Endothelial cell of umbilical vein (primary cell): ENCODE measurements around the gene ZNF804B. TPM values are rescaled to one million over a fixed set of nuclear protein-coding genes. Genes with fewer than 3 reads are reported as not detected.

Experiments used
- BruUV-seq: library from RNA; stranded (reverse); fragments of 400-500 nt; replicated peaks from 2 replicates; lab custom pipeline; 2021; lab: Mats Ljungman, UMichigan
- CTCF ChIA-PET: fragments of 300-600, 350-600 bp; sonication (Branson Sonifier 250); formaldehyde crosslinking; loops from one replicate; lab custom pipeline; 2021; ENCODE audit warnings: antibody characterized with exemption, inconsistent platforms; lab: Charles Lee
- POLR2A ChIA-PET: fragments of 300-600, 350-600 bp; sonication (Branson Sonifier 250); formaldehyde crosslinking; loops from one replicate; lab custom pipeline; 2021; ENCODE audit warnings: antibody characterized with exemption, inconsistent platforms; lab: Charles Lee
- DNase-seq: peaks from one replicate; pipeline ENCODE4 v3.0.0-alpha.2; 2011; ENCODE audit warnings: low read depth, low spot score
- FAIRE-seq: peaks from 2 replicates; lab custom pipeline; 2011; peaks lifted over from hg19 to GRCh38; lab: Jason Lieb, UNC
- H2AFZ ChIP-seq: 2 replicates; pipeline ENCODE4 v1.6.0; 2012; ENCODE audit warnings: low read depth, low read length, control low read depth, inconsistent platforms
- H3K27ac ChIP-seq: 2 replicates; pipeline ENCODE4 v1.5.1; 2011; ENCODE audit warnings: low read depth, mild to moderate bottlenecking, control low read depth, low read length, moderate library complexity; ENCODE audit not compliant: insufficient read depth
- H3K27me3 ChIP-seq, 2 experiments: 2 replicates each; pipeline versions ENCODE4 v1.6.0 to v1.6.1; 2011; ENCODE audit warnings: low read length in 2 of 2, mixed read lengths in 1 of 2; ENCODE audit not compliant: control insufficient read depth in 2 of 2, insufficient read depth in 2 of 2
- H3K36me3 ChIP-seq, 2 experiments: 2 replicates in 1 of 2; 3 replicates in 1 of 2; pipeline ENCODE4 v1.5.1; 2011; ENCODE audit warnings: low read length in 2 of 2, mild to moderate bottlenecking in 1 of 2, moderate library complexity in 1 of 2; ENCODE audit not compliant: control insufficient read depth in 2 of 2, insufficient read depth in 2 of 2; ENCODE audit errors: extremely low read depth in 1 of 2
- H3K4me1 ChIP-seq: 3 replicates; pipeline ENCODE4 v1.5.1; 2011; ENCODE audit warnings: mild to moderate bottlenecking, low read length; ENCODE audit not compliant: control insufficient read depth, insufficient read depth; ENCODE audit errors: extremely low read depth
- H3K4me2 ChIP-seq: 2 replicates; pipeline ENCODE4 v1.6.1; 2011; ENCODE audit warnings: low read length, control low read depth, mixed read lengths; ENCODE audit not compliant: insufficient read depth
- H3K4me3 ChIP-seq, 3 experiments: fragments of 200-600 bp in 1 of 3; sonication (generic), shearing (Covaris generic) in 1 of 3; replicated peaks in 1 of 3; 2 replicates each; pipeline ENCODE4 v1.5.1; 2011 to 2016; ENCODE audit warnings: control low read depth in 3 of 3, low read length in 3 of 3, mild to moderate bottlenecking in 2 of 3, inconsistent platforms in 1 of 3, low read depth in 1 of 3, moderate library complexity in 1 of 3; ENCODE audit not compliant: insufficient read depth in 1 of 3
- H3K79me2 ChIP-seq: 2 replicates; pipeline ENCODE4 v1.6.0; 2012; ENCODE audit warnings: low read length, inconsistent platforms; ENCODE audit not compliant: control insufficient read depth, insufficient read depth
- H3K9ac ChIP-seq: replicated peaks from 2 replicates; pipeline ENCODE3; 2011; ENCODE audit warnings: low read length, control low read depth; ENCODE audit not compliant: insufficient read depth; ENCODE audit errors: extremely low read depth
- H3K9me1 ChIP-seq: replicated peaks from 3 replicates; pipeline ENCODE4 v1.6.0; 2011; ENCODE audit warnings: mild to moderate bottlenecking, low read length; ENCODE audit not compliant: control insufficient read depth, insufficient read depth; ENCODE audit errors: extremely low read depth
- H3K9me3 ChIP-seq: replicated peaks from 2 replicates; pipeline ENCODE4 v1.5.1; 2012; ENCODE audit warnings: low read length, inconsistent platforms; ENCODE audit not compliant: control insufficient read depth, insufficient read depth
- H4K20me1 ChIP-seq: replicated peaks from 2 replicates; pipeline ENCODE3; 2011; ENCODE audit warnings: mild to moderate bottlenecking, low read length; ENCODE audit not compliant: control insufficient read depth, insufficient read depth; ENCODE audit errors: extremely low read depth
- CTCF ChIP-seq, 2 donors: IDR thresholded peaks; 1 replicate in 1 of 2; 2 replicates in 1 of 2; pipeline ENCODE4 v1.5.1; 2011; ENCODE audit warnings: low read length in 2 of 2, mild to moderate bottlenecking in 2 of 2, moderate library complexity in 2 of 2, control low read depth in 1 of 2, inconsistent platforms in 1 of 2, low read depth in 1 of 2; ENCODE audit not compliant: insufficient read depth in 1 of 2; ENCODE audit errors: extremely low read depth in 1 of 2
- EZH2 ChIP-seq: IDR thresholded peaks from 2 replicates; pipeline ENCODE4 v1.6.1; 2012; ENCODE audit warnings: borderline replicate concordance, low read depth, mild to moderate bottlenecking, moderate library complexity, low read length, inconsistent platforms; ENCODE audit not compliant: severe bottlenecking
- FOS ChIP-seq: IDR thresholded peaks from 2 replicates; pipeline ENCODE4 v1.6.1; 2011; ENCODE audit warnings: mild to moderate bottlenecking, low read length, moderate library complexity, borderline replicate concordance; ENCODE audit not compliant: insufficient read depth
- GATA2 ChIP-seq: IDR thresholded peaks from 2 replicates; pipeline ENCODE4 v1.7.0; 2011; ENCODE audit warnings: low read depth, mild to moderate bottlenecking, moderate library complexity, mixed read lengths, low read length; ENCODE audit not compliant: insufficient read length, insufficient read depth
- JUN ChIP-seq: IDR thresholded peaks from 2 replicates; pipeline ENCODE4 v1.6.1; 2011; ENCODE audit warnings: borderline replicate concordance, low read depth; ENCODE audit not compliant: insufficient read length, insufficient read depth
- MAX ChIP-seq: IDR thresholded peaks from 2 replicates; pipeline ENCODE4 v1.6.1; 2011; ENCODE audit not compliant: insufficient read depth, insufficient read length
- MYC ChIP-seq: IDR thresholded peaks from one replicate; pipeline ENCODE4 v1.6.1; 2011; ENCODE audit warnings: mild to moderate bottlenecking, low read depth, low read length
- POLR2A ChIP-seq: IDR thresholded peaks from 2 replicates; pipeline ENCODE4 v1.6.1; 2012; ENCODE audit warnings: low read depth, mild to moderate bottlenecking, control low read depth, low read length
- POLR2AphosphoS5 ChIP-seq: IDR thresholded peaks from 2 replicates; pipeline ENCODE4 v1.6.1; 2012; ENCODE audit warnings: low read depth, mild to moderate bottlenecking, control low read depth, low read length, moderate library complexity; ENCODE audit not compliant: insufficient read depth
- dilution Hi-C: fragments of 300-500 bp; cut with MboI; formaldehyde crosslinking; loops from one replicate; pipeline ENCODE4 v1.15.0; 2019; ENCODE audit warnings: low sequenced_read_pairs; ENCODE audit not compliant: extremely low pct_ligation_motif_present
- intact Hi-C: fragments of 100-400 bp; cut with micrococcal nuclease; formaldehyde crosslinking; loops from one replicate; pipeline ENCODE4 v1.10.0; 2022
- polyA plus RNA-seq, 4 experiments: library from polyadenylated mRNA; depleted of rRNA in 3 of 4; stranded (reverse) in 3 of 4; unstranded in 1 of 4; fragments of >200 nt; gene quantifications; 2 replicates each; pipeline versions ENCODE4 v1.2.1 to v1.2.3, GENCODE V29; 2011 to 2012; ENCODE audit warnings: missing spikeins in 1 of 4
- total RNA-seq: library from RNA; stranded (reverse); gene quantifications from 2 replicates; pipeline ENCODE4 v1.2.3, GENCODE V29; 2021

ZNF804B gene
- total and polyA plus RNA-seq, 2 donors (not counting 3 experiments of a cell fraction or from before 2014, with no cell fraction given) = not detected

GRCh38 chr7:88929719-88930118, 170.2 kb downstream of the ZNF804B start:
- H3K4me1 ChIP-seq = no peaks in the 10 kb centered on the region
- no peaks in the 10 kb centered on the region for H3K36me3 ChIP-seq
- FAIRE-seq (no peak), DNase-seq (no peak)
- ChIA-PET CTCF (no interaction called here), POLR2A (no interaction called here)
- H3K79me2 ChIP-seq = no peaks in the 10 kb centered on the region
- no peaks in the 10 kb centered on the region for H3K9me1 ChIP-seq
- H4K20me1 ChIP-seq = no peaks in the 10 kb centered on the region
- no peak overlapping the region for H3K9ac ChIP-seq
- H3K4me2 ChIP-seq = no peak overlapping the region
- dilution Hi-C loops (no loop called here), intact Hi-C loops (no loop called here)
- H3K27me3 ChIP-seq = no peaks in the 10 kb centered on the region
- TF ChIP-seq MYC = no peak
- TF ChIP-seq EZH2 = no peak
- TF ChIP-seq POLR2AphosphoS5 = no peak
- TF ChIP-seq JUN = no peak
- no peak for TF ChIP-seq POLR2A
- no peak for TF ChIP-seq FOS
- TF ChIP-seq GATA2 = no peak
- no peak for TF ChIP-seq MAX
- TF ChIP-seq CTCF (IDR thresholded peaks at IDR 0.05; ENCODE audit: extremely low read depth in 1 of 2, insufficient read depth in 1 of 2, low read depth in 1 of 2, low read length in 2 of 2) = no peak
- no TSS peak for BruUV-seq
- no peak overlapping the region for H2AFZ ChIP-seq
- H3K27ac ChIP-seq = no peak overlapping the region
- no peaks in the 10 kb centered on the region for H3K9me3 ChIP-seq
- H3K4me3 ChIP-seq = no peak overlapping the region
